HG03558 (cell line): ENCODE measurements around the gene FGFR2.

Experiments used
- ATAC-seq: cut with Tn5 transposase; IDR thresholded peaks from one replicate; pipeline ENCODE4 v1.9.1; 2021; ENCODE audit warnings: moderate number of reproducible peaks; ENCODE audit not compliant: unreplicated experiment; ENCODE audit errors: extremely low read depth

Gene FGFR2

DNA sequence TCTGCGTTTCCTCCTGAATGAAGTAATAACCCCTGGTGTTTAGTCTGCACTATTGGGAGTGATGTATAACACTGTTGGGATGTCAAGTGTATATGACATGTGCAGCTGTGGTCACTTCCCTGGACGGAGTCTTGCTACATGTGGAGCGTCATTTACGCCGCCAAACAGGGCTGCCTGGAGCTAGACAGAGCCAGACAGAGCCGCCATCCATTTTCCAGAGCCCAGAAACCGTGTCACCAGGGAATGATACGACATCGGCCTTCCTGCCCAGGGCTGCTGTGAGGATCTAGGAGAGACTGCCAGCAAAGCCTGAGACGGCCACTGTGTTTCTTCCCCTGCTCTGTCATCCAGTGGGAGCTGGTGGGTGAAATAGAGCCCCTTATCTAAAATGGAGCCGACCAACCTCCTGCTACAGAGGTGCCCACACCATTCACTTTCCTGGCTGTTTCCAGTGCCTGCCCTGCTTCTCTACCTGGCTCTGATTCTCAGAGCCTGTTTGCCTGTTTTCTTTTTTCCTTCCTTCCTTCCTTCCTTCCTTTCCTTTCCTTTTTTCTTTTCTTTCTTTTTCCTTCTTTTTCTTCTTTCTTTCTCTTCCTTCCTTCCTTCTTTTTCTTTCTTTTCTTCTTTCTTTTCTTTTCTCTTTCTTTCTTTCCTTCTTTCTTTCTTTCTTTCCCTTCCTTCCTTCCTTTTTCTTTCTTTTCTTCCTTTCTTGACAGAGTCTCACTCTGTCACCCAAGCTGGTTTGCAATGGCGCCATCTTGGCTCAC, 13.3 kb upstream of the FGFR2 start:
- ATAC-seq: no peak

DNA sequence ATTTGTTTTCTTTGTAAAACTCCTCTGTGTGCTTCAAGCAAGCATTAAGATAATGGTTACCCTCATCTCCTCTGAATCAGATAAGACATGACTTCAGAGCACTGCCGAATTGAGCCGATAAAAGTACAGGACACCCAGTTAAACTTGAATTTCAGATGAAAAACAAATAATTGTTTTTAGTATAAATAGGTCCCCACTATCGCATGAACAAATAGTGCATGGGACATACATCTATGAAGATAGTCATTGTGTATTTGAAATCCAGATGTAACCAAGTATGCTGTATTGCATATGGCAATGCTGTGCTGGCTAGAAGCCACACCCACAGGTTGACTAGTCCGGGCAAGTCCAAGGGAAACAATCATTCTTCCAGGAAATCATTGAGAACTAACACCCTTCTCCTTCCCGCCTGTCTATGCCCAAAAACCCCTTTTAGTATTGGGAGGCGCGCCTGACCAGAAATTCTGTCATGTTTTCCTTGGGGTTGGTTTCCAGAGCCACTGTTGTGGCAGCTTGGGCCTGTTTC, 12.6 kb upstream of the FGFR2 start:
- ATAC-seq: no peak

DNA sequence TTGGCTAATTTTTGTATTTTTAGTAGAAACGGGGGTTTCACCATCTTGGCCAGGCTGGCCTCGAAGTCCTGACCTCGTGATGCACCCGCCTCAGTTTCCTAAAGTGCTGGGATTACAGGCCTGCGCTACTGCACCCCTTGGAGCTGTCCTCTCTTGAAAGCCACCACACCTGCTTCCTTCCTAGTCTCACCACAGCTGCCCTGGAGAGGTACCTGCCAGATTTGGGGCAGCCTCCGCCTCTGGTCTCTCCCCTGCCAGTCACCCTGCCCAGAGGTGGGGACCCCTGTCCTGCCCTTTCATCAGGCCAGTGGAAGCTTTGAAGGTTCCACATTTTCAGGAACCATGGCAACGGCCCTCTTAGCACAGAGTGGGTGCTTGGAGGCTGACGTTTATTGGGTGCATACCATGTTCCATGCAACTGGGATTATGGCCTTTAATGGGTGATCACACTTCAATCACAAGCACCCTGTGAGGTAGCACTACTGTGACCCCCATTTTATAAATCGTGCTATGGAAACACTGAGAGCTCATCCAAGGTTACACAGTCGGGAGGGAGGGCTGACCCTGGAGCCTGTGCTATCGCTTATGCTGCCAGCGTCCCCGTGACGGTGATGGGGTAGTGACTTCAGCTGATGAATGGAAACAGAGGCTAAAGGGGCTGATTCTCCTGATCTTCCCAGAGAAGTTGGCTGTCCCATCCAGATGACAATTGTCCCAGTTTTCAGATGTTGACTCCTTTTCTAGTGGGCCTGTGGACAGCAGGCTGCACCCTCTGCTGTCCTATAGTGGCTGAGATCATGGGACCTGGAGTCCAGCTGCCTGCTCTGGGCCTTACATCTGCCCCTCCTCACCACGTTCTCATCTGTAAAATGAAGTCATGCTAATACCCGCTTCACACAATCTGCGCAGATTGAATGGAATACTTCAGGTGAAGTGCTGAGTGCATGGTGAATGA, 11.5 kb upstream of the FGFR2 start:
- ATAC-seq: no peak

DNA sequence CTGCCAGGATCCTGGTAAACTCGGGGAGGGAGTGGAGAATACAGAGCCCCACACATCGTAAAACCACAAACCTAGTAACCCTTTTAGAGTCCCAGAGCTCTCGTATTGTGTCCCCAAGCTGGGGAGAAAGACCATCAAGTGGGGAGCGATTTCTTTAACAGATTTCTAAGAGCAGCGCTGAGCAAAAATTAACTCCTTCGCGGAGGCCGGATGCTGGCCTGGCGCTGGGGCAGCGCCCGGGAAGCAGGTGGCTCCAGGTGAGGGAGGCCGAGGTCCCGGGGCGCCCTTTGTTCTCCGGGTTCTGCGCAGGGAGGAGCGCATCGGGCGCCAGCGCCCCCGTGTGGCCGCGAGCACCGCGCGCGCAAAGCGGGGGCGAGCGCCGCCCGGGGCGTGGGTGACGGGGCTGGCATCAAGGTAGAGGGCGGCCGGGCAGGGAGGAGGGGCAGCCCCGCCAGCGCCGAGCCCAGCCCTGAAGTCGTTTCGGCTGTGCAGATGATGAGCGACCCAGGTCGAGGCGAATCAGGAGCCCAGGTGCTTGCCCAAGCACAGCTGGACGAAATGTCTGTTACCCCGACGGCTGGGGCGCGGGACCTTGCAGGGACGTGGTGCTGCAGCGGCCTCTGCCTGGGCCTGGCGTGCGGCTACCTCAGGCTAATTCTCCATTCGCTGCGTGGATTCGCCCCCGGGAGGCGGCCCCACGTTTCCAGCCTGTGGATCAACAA, 10.4 kb upstream of the FGFR2 start:
- no peak for ATAC-seq

DNA sequence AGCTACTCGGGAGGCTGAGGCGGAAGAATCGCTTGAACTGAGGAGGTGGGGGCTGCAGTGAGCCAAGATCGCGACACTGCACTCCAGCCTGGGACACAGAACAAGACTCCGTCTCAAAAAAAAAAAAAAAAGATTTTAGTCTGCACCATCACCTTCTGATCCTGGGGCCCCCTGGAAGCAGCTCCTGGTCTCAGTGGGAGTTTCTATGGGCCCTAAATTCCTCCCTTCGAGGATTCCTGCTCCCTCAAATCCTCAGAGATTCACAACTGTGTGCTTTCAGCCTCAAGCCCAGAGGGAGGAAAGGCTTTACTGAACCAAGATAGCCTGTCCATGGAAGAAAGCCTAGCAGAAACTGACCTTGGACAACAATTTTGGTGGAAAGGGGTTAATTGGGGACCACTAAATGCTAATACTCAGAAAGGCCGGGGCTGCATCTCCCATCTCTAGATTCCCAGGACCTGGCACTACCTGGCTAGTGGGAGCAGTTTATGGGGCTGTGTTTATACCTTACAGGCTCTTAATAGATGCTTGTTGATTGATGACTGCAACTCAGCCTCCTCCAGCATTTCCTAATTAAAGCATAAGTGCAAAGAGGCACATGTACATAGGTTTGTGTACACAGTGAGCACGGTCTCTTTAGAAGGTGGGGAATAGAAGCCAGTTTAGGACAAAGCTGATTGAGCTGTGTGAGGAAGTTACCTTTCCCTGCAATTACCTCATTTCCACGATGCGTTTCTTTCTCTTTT, 9.2 kb upstream of the FGFR2 start:
- ATAC-seq: no peak

DNA sequence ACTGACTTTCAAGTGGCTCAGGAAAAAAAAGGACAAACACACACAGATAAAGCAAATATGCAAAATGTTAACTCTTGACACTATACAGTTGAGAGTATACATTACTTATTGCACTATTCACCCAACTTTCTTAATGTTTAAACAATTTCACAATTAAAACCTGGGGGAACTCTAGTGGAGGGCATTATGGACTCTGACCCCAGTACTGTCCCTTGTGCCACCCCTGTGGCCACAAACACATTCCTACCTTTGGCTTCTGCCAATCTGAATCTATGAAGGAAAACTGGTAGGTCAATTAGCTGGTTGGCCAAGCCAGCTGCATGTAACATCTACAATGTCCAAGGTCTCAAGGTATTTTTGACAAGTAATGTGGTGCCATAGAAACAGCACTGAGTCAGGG, 7.5 kb upstream of the FGFR2 start:
- ATAC-seq: no peak

DNA sequence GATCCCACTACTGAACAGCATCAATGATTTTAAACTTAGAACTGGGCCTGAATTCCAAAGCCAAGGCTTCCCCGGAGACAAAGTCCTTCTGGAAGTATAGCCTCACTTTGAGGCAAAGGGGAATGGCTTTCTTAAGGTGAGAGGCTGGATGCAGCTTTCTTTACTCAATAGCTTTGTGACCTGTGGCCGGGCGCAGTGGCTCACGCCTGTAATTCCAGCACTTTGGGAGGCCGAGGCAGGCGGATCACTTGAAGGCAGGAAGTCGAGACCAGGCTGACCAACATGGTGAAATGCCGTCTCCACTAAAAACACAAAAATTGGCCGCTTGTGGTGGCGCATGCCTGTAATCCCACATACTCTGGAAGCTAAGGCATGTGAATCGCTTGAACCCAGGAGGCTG, 3.2 kb upstream of the FGFR2 start:
- no peak for ATAC-seq

DNA sequence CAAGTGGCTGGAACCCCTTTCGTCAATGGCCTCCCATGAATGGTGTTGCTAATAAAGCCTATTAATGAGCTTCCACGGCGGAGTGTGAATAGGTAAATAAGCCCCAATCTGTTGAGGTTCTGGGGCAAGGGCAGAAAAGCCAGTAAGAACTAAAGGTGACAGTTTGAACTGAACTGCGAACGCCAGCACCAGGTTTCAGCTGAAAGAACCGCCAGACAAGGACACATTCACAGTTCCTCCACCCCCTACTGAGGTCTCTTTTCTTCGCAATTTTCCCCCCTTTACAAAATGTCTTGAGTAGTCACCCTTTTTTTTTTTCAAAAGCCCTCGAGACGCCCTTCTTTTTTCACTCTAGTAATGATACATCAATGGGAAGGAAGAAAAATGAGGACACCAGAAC, 2.4 kb upstream of the FGFR2 start:
- ATAC-seq: no peak

DNA sequence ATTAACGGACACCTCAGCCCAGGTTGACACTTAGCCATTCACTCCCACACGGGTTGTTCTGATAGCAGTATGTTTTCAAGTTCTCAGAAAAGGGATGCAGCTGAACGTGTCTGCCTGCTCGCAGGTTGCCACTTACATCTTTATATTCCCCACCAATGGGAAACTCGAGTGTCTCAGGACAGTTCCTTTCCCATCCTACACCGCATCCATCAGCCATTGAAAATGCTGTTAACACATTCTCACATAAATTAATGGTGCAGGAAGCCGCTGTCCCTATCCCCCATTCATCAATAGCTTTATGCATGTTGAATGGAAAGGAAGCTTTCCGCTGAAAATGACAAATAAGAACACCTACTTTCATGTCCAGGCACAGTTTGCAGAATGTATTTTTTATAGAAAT, 1.7 kb upstream of the FGFR2 start:
- ATAC-seq: no peak

DNA sequence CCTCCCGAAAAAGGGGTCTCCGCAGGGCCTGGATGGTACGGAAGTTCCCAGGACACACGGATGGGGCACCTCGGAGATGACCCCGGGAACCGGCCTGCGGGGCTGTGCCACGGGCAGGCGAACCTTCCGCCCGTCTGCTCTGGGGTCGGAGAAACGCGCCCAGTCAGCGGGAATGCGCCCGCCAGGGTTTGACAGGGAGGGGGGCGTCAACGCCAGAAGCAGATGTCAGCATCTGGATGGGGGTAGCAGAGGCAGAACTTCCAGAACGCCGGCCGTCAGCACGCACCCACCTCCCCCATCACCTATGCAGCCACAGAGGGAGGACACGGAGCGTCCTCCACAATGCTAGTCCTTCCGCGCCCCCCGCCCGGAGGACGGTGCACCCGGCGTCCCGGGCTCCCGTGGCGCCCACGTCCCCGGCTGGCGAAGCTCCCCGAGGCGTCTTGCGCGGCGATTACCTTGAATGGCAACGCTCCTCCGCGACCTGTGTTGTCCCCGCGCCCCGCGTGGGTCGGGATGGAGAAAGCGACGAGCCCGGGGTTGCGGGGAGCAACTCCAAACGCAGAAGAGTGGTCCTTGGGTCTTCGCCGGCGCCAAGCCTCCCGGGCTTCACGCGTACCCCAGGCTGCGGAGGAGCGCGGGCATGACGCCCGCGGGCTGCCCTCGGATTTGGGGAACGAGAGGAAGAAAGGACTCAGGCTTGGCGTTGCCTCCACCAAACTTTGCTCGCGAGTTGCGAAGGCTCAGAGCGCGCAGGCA, 561 bp downstream of the FGFR2 start:
- no peak for ATAC-seq

DNA sequence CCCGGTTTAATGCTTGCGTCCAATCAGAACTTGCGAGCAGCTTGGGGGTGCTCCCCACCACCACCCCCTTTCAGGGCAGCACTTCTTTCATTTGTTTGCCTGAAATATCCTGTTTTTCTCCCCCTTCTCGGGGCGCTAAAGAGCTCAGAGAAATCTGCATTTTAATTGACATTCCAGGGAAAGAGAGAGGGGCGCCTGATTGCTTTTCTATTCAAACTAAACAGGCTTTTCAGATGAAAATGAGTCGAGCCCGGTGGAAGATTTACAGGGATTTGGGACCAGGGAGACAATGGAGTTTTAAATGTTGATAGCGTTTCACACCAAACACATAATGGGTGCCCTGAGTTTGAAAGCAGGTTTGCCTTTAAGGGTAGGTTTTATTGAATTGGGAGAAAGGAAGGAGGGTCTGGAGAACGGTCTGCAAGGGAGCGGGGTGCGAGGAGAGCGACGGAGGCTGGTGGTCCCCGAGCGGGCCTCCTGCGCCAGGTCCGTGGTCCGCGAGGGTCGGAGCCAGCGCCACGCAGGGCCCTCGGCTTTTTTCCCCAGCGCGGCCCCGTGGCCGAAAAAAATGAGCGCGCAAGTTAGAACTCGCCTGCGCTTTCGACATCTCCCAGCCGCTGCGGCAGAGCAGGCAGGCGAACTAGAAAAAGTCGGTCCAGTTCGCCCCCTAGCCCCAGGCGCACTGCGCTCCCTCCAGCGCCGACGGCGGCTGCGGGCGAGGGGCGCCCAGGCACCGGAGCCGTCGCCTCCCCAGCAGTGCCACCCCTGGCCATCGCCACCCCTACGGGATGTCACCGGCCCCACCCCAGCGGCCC, 1.3 kb downstream of the FGFR2 start:
- ATAC-seq: no peak

DNA sequence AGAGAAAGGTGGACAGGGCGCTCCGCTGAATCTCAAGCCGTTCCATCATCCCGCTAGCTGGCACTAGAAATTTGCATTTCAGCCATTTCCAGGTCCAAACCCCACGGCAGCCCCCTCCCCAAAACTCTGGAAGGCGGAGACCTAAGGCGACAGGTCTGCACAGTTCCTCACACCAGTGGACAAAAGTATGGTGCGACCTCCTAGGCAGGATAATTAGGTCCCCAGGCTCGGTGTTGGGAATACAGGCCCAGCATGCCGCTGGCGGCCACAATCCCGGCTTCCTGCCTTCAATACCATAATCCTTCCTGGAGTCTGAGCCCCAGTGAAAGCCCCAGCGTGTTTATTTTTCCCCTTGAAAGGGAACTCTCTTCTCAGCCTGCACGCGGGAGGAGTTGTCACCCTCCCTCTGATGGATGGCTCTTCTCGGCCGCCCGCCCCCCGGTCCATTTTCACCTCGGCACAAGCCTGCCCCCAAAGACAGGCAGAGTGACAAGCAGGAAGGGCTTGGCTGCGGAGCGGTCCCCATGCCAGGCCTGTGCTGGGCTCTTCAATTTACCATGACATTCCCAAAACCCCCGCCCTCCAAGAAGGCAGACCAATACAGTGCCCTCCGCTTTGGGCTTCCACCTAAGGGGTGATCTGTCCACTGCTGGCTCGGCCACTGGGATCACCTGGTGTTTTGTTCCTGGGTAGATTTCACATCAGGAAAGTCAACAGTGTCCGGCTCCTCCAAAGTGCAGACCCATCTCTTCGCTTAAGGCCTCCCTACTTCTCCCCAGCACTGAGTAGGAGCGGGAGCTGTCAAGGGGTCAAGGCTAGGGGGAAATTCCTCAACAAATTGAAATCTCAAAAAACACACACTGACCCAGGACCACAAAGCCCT, 2.2 kb downstream of the FGFR2 start:
- no peak for ATAC-seq

DNA sequence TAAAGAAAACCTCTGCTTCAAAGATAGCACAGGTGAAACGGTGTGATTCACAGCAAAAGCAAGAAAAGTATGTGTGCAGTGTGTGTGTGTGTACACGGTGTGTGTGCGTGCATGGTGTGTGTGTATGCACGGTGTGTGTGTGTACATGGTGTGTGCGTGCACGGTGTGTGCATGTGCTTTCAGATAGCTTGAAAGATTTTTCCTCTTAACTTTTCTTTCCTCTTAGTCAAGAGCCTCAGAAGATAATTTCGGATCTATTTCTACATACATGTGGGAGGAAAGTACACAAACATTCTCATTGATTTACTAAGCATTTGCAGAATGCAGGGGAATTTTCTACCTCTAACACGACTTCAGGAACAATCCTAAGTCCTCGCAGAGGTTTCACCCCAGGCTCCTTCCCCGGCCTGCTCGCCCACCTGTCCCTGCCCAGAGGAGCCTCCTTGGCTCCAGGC, 2.9 kb downstream of the FGFR2 start:
- no peak for ATAC-seq

DNA sequence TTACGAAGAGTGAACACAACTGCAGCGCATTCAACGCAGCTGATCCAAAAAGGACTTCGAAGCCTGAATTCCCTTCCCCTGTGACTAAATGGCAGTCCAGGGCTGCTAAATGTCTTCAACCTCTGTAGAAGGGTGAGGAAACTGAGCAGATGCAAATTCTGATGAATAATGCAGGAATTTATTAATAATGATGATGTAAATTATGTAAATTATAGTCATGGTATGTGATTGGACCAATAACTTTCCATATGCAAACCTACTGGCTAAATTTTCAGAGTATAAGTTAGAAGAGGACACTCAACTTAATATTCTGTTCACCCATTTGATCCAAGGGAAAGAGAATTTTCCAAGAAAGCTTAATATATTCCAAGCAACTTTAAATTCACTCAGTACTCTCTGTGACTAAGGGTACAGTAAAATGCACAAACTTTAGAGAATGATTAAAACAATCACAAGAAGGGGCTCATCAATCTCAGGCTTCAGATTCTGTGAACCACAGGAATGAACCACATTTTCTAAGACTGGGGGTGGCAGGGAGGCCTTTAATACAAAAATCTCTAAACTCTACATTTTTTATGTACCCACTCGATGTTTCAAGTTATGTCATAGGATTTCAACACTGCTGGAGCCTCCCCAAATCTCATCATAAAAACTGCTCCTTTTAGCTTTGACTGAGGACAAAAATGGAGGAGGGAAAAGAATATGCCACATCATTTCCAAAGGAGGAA, 3.5 kb downstream of the FGFR2 start:
- no peak for ATAC-seq

DNA sequence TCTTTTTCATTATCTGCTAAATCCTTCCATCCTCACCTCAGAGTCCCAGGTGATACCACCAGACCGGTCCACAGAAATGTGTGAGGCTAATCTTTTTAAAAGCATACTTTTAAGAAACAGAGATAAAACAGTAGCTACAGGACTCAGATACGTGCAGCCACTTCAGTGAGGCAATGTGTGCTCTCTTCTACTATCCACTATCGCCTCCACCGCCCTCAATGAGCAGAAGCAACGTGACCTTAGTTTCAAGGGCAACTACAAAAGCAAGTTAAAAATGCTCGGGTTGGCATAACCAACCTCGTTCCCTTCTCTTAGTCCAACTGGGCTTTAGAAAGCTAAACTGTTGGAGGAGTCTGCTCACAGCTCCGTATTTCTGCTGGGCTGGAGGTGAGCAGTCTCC, 4.2 kb downstream of the FGFR2 start:
- ATAC-seq: no peak

DNA sequence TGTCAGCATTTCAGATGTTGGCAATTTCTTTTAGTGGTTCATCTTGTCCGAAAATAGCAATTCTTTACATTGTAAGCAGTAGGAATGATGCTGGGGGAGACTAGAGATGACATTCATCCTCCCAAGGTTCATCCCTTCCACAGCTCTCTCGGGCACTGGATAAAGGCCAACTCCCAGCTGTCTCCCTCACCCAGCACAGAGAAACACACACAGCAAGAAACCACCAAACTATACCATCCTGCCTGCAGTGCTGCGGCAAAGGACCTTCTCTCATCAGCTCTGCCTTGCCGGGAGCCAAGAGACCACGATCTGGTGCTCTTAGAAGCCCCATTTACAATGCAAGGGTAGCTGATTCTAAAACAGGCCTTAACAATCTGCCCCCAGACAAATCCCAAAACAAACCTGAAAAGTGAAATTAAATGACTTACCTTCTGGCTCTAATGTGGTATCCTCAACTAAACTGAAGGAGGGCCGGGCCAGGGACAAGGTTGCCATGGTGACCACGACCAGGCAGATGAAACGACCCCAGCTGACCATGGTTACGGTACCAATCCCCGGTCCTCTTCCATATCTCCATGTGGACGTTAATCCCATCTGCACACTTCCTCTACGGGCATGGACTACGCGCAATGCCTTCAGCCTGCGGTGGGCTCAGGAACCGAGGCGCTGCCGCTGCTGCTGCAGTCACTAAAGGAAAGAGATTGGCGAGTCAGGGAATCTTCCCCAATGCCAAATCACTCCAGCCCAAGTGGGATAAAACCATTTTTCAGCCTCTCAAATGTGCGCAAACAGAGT, 4.8 kb downstream of the FGFR2 start:
- no peak for ATAC-seq
